ENCODE measurements around the gene INTS1. TPM values are rescaled to one million over a fixed set of nuclear protein-coding genes. Genes with fewer than 3 reads are reported as not detected.

The INTS1 gene
- total RNA-seq, 1 experiment from 2014 or later: 161 TPM

GRCh38 chr7:1535100-1535458 is 30.9 kb upstream of the INTS1 start (continued):
- TF ChIP-seq RORB (CRISPR knock-in tag; IDR thresholded peaks at IDR 0.05): no peak
- TF ChIP-seq KAT7 (CRISPR knock-in tag; IDR thresholded peaks at IDR 0.05; ENCODE audit: borderline replicate concordance): no peak
- no peak for TF ChIP-seq SMAD3 (CRISPR knock-in tag; IDR thresholded peaks at IDR 0.05; ENCODE audit: borderline replicate concordance)
- no peak for TF ChIP-seq ZNF532 (CRISPR knock-in tag; IDR thresholded peaks at IDR 0.05; ENCODE audit: borderline replicate concordance)
- no peak for TF ChIP-seq HMGA2 (CRISPR knock-in tag; IDR thresholded peaks at IDR 0.05)
- TF ChIP-seq NFE2L1 (CRISPR knock-in tag; IDR thresholded peaks at IDR 0.05): no peak
- TF ChIP-seq IRF1 (CRISPR knock-in tag; IDR thresholded peaks at IDR 0.05): no peak
- no peak for TF ChIP-seq FOXP1 (CRISPR knock-in tag; IDR thresholded peaks at IDR 0.05; ENCODE audit: borderline replicate concordance)

- ATAC-seq (no peak), DNase-seq (ENCODE audit: low spot score) (no peak)
- Mint-ChIP-seq H3K4me1 (peaks cover 34% of the 10 kb centered on the region), H3K27me3 (ENCODE audit: low read depth) (no peaks in the 10 kb centered on the region), H3K27ac (no peak overlapping the region), H3K36me3 (no peaks in the 10 kb centered on the region), H3K9me3 (no peaks in the 10 kb centered on the region), H3K4me3 (no peak overlapping the region)
- ChIA-PET POLR2A (interaction anchor here (0.7 kb wide), 1 partner anchor 247 kb away, joined by 5 read pairs; no protein-coding TSS in a partner anchor), CTCF (interaction anchor here (0.6 to 2.4 kb wide), 4 partner anchors 14 to 60 kb away, joined by 3 to 9 read pairs (median 6); partner anchors contain the start of gene TMEM184A)
- no peak for TF ChIP-seq ZNF396 (CRISPR knock-in tag; IDR thresholded peaks at IDR 0.05; ENCODE audit: borderline replicate concordance)
- no peak for TF ChIP-seq ZNF219 (CRISPR knock-in tag; IDR thresholded peaks at IDR 0.05; ENCODE audit: borderline replicate concordance)
- no peak for TF ChIP-seq IRF2 (CRISPR knock-in tag; IDR thresholded peaks at IDR 0.05; ENCODE audit: borderline replicate concordance, low read depth)
- TF ChIP-seq NFYB (CRISPR knock-in tag; conservative IDR thresholded peaks at IDR 0.05; ENCODE audit: low read depth): no peak
- no peak for TF ChIP-seq ARID4B (CRISPR knock-in tag; IDR thresholded peaks at IDR 0.05; ENCODE audit: borderline replicate concordance)
- TF ChIP-seq FOXK1 (CRISPR knock-in tag; IDR thresholded peaks at IDR 0.05): no peak
- TF ChIP-seq MXD4 (CRISPR knock-in tag; IDR thresholded peaks at IDR 0.05; ENCODE audit: borderline replicate concordance): no peak
- no peak for TF ChIP-seq ETV6 (CRISPR knock-in tag; IDR thresholded peaks at IDR 0.05)
- no peak for TF ChIP-seq TEAD4 (CRISPR knock-in tag; IDR thresholded peaks at IDR 0.05)
- TF ChIP-seq ZBTB43 (CRISPR knock-in tag; IDR thresholded peaks at IDR 0.05): no peak
- TF ChIP-seq CBFB (CRISPR knock-in tag; IDR thresholded peaks at IDR 0.05; ENCODE audit: low read depth): no peak
- TF ChIP-seq ZNF121 (CRISPR knock-in tag; IDR thresholded peaks at IDR 0.05): no peak
- no peak for TF ChIP-seq ESRRA (CRISPR knock-in tag; IDR thresholded peaks at IDR 0.05; ENCODE audit: borderline replicate concordance)
- TF ChIP-seq PREB (CRISPR knock-in tag; IDR thresholded peaks at IDR 0.05; ENCODE audit: borderline replicate concordance): no peak
- TF ChIP-seq MYBL2 (CRISPR knock-in tag; IDR thresholded peaks at IDR 0.05): no peak
- no peak for TF ChIP-seq ZNF232 (CRISPR knock-in tag; IDR thresholded peaks at IDR 0.05)
Measured at GRCh38 chr7:1534330-1535099, 30.3 kb upstream of the INTS1 start.
